WTC11 (cell line): Measurements from ENCODE around the gene ITGA11. TPM values are rescaled to one million over a fixed set of nuclear protein-coding genes. Genes with fewer than 3 reads are reported as not detected.

Source experiments
- ATAC-seq: fragments of 200-7000 bp; cut with Tn5 transposase; 2 replicates; pipeline ENCODE4 v1.10.0; 2021; ENCODE audit warnings: mild to moderate bottlenecking, moderate library complexity
- CTCF ChIA-PET: fragments of 300-600 bp; sonication (Branson Sonifier 250); formaldehyde crosslinking; loops from one replicate; lab custom pipeline; 2021; ENCODE audit warnings: antibody characterized with exemption; lab: Charles Lee
- POLR2A ChIA-PET: fragments of 350-600 bp; sonication (Branson Sonifier 250); formaldehyde crosslinking; loops from one replicate; lab custom pipeline; 2021; ENCODE audit warnings: antibody characterized with exemption; lab: Charles Lee
- DNase-seq: peaks from one replicate; pipeline ENCODE4 v3.0.0; 2021; ENCODE audit warnings: low spot score
- H3K27ac Mint-ChIP-seq: 2 replicates; pipeline ENCODE4 v1.8.0; 2021; ENCODE audit warnings: mixed read lengths
- H3K27me3 Mint-ChIP-seq: 2 replicates; pipeline ENCODE4 v1.8.0; 2021; ENCODE audit warnings: low read depth, mild to moderate bottlenecking, moderate library complexity, mixed read lengths
- H3K36me3 Mint-ChIP-seq: 2 replicates; pipeline ENCODE4 v1.8.0; 2021; ENCODE audit warnings: mixed read lengths
- H3K4me1 Mint-ChIP-seq: 2 replicates; pipeline ENCODE4 v1.8.0; 2022; ENCODE audit warnings: mixed read lengths
- H3K4me3 Mint-ChIP-seq: 2 replicates; pipeline ENCODE4 v1.8.0; 2021; ENCODE audit warnings: mild to moderate bottlenecking, moderate library complexity, mixed read lengths
- H3K9me3 Mint-ChIP-seq: 2 replicates; pipeline ENCODE4 v1.8.0; 2021; ENCODE audit warnings: mixed read lengths
- CREM ChIP-seq: sonication (generic); formaldehyde crosslinking; IDR thresholded peaks from 2 replicates; pipeline ENCODE4 v1.8.1; 2022; ENCODE audit warnings: mild to moderate bottlenecking, missing genetic modification reagents, moderate library complexity
- ERG ChIP-seq: fragments of 250-450 bp; sonication (Bioruptor Pico); IDR thresholded peaks from 2 replicates; pipeline ENCODE4 v1.8.0; 2021; ENCODE audit warnings: mild to moderate bottlenecking
- KAT7 ChIP-seq: sonication (generic); formaldehyde crosslinking; IDR thresholded peaks from 2 replicates; pipeline ENCODE4 v1.8.1; 2023; ENCODE audit warnings: missing genetic modification reagents, mild to moderate bottlenecking, borderline replicate concordance
- MXD4 ChIP-seq: fragments of 250-450 bp; sonication (Bioruptor Pico); IDR thresholded peaks from 2 replicates; pipeline ENCODE4 v1.8.0; 2021; ENCODE audit warnings: mild to moderate bottlenecking, moderate library complexity, borderline replicate concordance
- MYBL2 ChIP-seq: sonication (generic); formaldehyde crosslinking; IDR thresholded peaks from 2 replicates; pipeline ENCODE4 v1.8.1; 2023; ENCODE audit warnings: mild to moderate bottlenecking, moderate library complexity, missing genetic modification reagents
- NR1H2 ChIP-seq: sonication (generic); formaldehyde crosslinking; IDR thresholded peaks from 2 replicates; pipeline ENCODE4 v1.9.0; 2021; ENCODE audit warnings: mild to moderate bottlenecking, moderate library complexity, missing genetic modification reagents
- SP1 ChIP-seq: sonication (generic); formaldehyde crosslinking; conservative IDR thresholded peaks from 2 replicates; pipeline ENCODE4 v1.8.1; 2022; ENCODE audit warnings: missing genetic modification reagents
- STAT6 ChIP-seq: sonication (generic); formaldehyde crosslinking; conservative IDR thresholded peaks from 2 replicates; pipeline ENCODE4 v1.8.1; 2023; ENCODE audit warnings: mild to moderate bottlenecking, low read depth, missing genetic modification reagents, moderate library complexity
- ZNF121 ChIP-seq: sonication (generic); formaldehyde crosslinking; IDR thresholded peaks from 2 replicates; pipeline ENCODE4 v1.8.0; 2023; ENCODE audit warnings: missing genetic modification reagents
- ZNF138 ChIP-seq: sonication (generic); formaldehyde crosslinking; conservative IDR thresholded peaks from 2 replicates; pipeline ENCODE4 v1.8.1; 2022; ENCODE audit warnings: mild to moderate bottlenecking, moderate library complexity, missing genetic modification reagents
- ZNF263 ChIP-seq: sonication (generic); formaldehyde crosslinking; IDR thresholded peaks from 2 replicates; pipeline ENCODE4 v1.8.1; 2022; ENCODE audit warnings: low read depth, mild to moderate bottlenecking, moderate library complexity, missing genetic modification reagents
- ZNF317 ChIP-seq: sonication (generic); formaldehyde crosslinking; IDR thresholded peaks from 2 replicates; pipeline ENCODE4 v1.8.1; 2023; ENCODE audit warnings: low read depth, mild to moderate bottlenecking, moderate library complexity, missing genetic modification reagents, borderline replicate concordance
- ZNF396 ChIP-seq: fragments of 250-450 bp; sonication (Bioruptor Pico); IDR thresholded peaks from 2 replicates; pipeline ENCODE4 v1.8.0; 2021; ENCODE audit warnings: mild to moderate bottlenecking, moderate library complexity, borderline replicate concordance
- ZNF416 ChIP-seq: fragments of 250-450 bp; sonication (Bioruptor Pico); IDR thresholded peaks from 2 replicates; pipeline ENCODE4 v1.9.0; 2021; ENCODE audit warnings: mild to moderate bottlenecking, inconsistent platforms
- total RNA-seq: library from RNA; stranded (reverse); gene quantifications from 3 replicates; pipeline ENCODE4 v1.2.3, GENCODE V29; 2021
- TF ChIP-seq, protein P1 (sequence below): sonication (generic); formaldehyde crosslinking; IDR thresholded peaks from 2 replicates; pipeline ENCODE4 v1.8.1; 2022; ENCODE audit warnings: missing genetic modification reagents, borderline replicate concordance
- TF ChIP-seq, protein P2 (sequence below): fragments of 250-450 bp; sonication (Bioruptor Pico); IDR thresholded peaks from 2 replicates; pipeline ENCODE4 v1.9.0; 2021; ENCODE audit warnings: mild to moderate bottlenecking
- TF ChIP-seq, protein P3 (sequence below): fragments of 250-450 bp; sonication (Bioruptor Pico); IDR thresholded peaks from 2 replicates; pipeline ENCODE4 v1.9.0; 2021; ENCODE audit warnings: mild to moderate bottlenecking

ITGA11 gene
- total RNA-seq, 1 experiment from 2014 or later = 0.15 TPM

DNA sequence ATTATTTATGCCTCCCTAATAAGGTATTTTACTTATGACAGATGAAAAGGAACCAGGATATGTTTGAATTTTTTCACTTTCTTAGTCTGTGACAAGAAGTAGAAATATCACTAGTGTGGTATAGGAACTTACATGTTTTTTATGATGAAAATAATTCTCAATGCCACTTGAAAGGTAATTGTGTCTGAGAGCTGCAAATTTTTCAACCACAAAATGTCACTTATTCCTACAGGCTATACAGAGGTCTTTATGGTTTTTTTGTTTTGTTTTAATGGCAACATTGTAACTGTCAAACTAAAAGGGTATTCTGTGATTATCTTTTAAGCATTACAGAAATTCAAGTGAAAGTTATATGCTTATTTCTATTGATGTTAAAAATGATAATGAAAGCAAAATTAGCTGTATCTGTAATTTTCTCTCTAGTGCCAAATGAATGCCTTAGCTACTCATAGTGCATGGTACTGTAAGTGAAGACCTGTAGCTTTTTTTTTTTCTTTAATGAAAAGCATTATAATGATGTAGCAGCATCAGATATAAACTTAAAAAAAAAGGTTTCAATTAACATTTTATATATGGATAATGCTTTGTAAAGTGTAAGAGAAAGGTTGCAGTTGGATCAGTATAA is 139.7 kb downstream of the ITGA11 start:
- POLR2A ChIA-PET = no interaction called here
- no peaks in the 10 kb centered on the region for H3K9me3 Mint-ChIP-seq
- ATAC-seq = no peak
- H3K27ac Mint-ChIP-seq = no peak overlapping the region
- H3K4me1 Mint-ChIP-seq = peaks cover 46% of the 10 kb centered on the region
- DNase-seq = no peak
- H3K36me3 Mint-ChIP-seq = peaks cover 25% of the 10 kb centered on the region
- no peak overlapping the region for H3K4me3 Mint-ChIP-seq
- H3K27me3 Mint-ChIP-seq = no peaks in the 10 kb centered on the region
- TF ChIP-seq STAT6 (CRISPR knock-in tag) = no peak
- TF ChIP-seq ZNF263 = no peak
- TF ChIP-seq, protein P1, sequence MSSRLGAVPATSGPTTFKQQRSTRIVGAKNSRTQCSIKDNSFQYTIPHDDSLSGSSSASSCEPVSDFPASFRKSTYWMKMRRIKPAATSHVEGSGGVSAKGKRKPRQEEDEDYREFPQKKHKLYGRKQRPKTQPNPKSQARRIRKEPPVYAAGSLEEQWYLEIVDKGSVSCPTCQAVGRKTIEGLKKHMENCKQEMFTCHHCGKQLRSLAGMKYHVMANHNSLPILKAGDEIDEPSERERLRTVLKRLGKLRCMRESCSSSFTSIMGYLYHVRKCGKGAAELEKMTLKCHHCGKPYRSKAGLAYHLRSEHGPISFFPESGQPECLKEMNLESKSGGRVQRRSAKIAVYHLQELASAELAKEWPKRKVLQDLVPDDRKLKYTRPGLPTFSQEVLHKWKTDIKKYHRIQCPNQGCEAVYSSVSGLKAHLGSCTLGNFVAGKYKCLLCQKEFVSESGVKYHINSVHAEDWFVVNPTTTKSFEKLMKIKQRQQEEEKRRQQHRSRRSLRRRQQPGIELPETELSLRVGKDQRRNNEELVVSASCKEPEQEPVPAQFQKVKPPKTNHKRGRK = no peak
- no peak for TF ChIP-seq ZNF416 (CRISPR knock-in tag)
- CTCF ChIA-PET = interaction anchor here (1.1 to 1.3 kb wide), 2 partner anchors 14 to 39 kb away, joined by 4 to 6 read pairs; no protein-coding TSS in a partner anchor

GRCh38 chr15:68290715-68291114 is 141.2 kb downstream of the ITGA11 start:
- no peak for DNase-seq
- peaks cover 25% of the 10 kb centered on the region for H3K36me3 Mint-ChIP-seq
- peaks cover 57% of the 10 kb centered on the region for H3K4me1 Mint-ChIP-seq
- no peak overlapping the region for H3K27ac Mint-ChIP-seq
- POLR2A ChIA-PET = interaction anchor here (0.6 to 1.4 kb wide), 2 partner anchors 13 to 472 kb away, joined by 3 read pairs; partner anchors contain the start of gene FEM1B
- H3K9me3 Mint-ChIP-seq = no peaks in the 10 kb centered on the region
- TF ChIP-seq CREM (CRISPR knock-in tag) (no peak), NR1H2 (CRISPR knock-in tag) (no peak), MXD4 (no peak)
- TF ChIP-seq, all 79 proteins: peak for 0
- H3K4me3 Mint-ChIP-seq = no peak overlapping the region
- CTCF ChIA-PET = interaction anchor here (1.1 kb wide), 1 partner anchor 16 kb away, joined by 7 read pairs; no protein-coding TSS in a partner anchor
- no peaks in the 10 kb centered on the region for H3K27me3 Mint-ChIP-seq
- ATAC-seq = no peak

GRCh38 chr15:68289621-68290352 is 142.2 kb downstream of the ITGA11 start:
- H3K36me3 Mint-ChIP-seq = peaks cover 33% of the 10 kb centered on the region
- POLR2A ChIA-PET = interaction anchor here (1.4 kb wide), 1 partner anchor 12 kb away, joined by 3 read pairs; the partner anchor contains the start of gene FEM1B
- no peak overlapping the region for H3K4me3 Mint-ChIP-seq
- CTCF ChIA-PET = interaction anchor here (0.5 to 1.8 kb wide), 5 partner anchors 12 to 95 kb away, joined by 3 to 10 read pairs (median 5); partner anchors contain the start of gene FEM1B
- peaks cover 65% of the 10 kb centered on the region for H3K4me1 Mint-ChIP-seq
- H3K27me3 Mint-ChIP-seq = no peaks in the 10 kb centered on the region
- ATAC-seq (no peak), DNase-seq (no peak)
- H3K9me3 Mint-ChIP-seq = peaks cover 4% of the 10 kb centered on the region
- no peak overlapping the region for H3K27ac Mint-ChIP-seq
- no peak for TF ChIP-seq ZNF138 (CRISPR knock-in tag)
- TF ChIP-seq ZNF317 (CRISPR knock-in tag) = no peak
- TF ChIP-seq ERG (CRISPR knock-in tag) = no peak
- TF ChIP-seq, protein P1 = no peak
- TF ChIP-seq SP1 = no peak
- TF ChIP-seq, protein P2, sequence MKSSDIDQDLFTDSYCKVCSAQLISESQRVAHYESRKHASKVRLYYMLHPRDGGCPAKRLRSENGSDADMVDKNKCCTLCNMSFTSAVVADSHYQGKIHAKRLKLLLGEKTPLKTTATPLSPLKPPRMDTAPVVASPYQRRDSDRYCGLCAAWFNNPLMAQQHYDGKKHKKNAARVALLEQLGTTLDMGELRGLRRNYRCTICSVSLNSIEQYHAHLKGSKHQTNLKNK (CRISPR knock-in tag) = no peak
- TF ChIP-seq, protein P3, sequence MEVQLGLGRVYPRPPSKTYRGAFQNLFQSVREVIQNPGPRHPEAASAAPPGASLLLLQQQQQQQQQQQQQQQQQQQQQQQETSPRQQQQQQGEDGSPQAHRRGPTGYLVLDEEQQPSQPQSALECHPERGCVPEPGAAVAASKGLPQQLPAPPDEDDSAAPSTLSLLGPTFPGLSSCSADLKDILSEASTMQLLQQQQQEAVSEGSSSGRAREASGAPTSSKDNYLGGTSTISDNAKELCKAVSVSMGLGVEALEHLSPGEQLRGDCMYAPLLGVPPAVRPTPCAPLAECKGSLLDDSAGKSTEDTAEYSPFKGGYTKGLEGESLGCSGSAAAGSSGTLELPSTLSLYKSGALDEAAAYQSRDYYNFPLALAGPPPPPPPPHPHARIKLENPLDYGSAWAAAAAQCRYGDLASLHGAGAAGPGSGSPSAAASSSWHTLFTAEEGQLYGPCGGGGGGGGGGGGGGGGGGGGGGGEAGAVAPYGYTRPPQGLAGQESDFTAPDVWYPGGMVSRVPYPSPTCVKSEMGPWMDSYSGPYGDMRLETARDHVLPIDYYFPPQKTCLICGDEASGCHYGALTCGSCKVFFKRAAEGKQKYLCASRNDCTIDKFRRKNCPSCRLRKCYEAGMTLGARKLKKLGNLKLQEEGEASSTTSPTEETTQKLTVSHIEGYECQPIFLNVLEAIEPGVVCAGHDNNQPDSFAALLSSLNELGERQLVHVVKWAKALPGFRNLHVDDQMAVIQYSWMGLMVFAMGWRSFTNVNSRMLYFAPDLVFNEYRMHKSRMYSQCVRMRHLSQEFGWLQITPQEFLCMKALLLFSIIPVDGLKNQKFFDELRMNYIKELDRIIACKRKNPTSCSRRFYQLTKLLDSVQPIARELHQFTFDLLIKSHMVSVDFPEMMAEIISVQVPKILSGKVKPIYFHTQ = no peak
- no peak for TF ChIP-seq MYBL2 (CRISPR knock-in tag)
- no peak for TF ChIP-seq ZNF396 (CRISPR knock-in tag)
- TF ChIP-seq KAT7 (CRISPR knock-in tag) = no peak
- no peak for TF ChIP-seq ZNF121 (CRISPR knock-in tag)
